WTC11 (cell line): ENCODE data around the gene INPP4A. TPM values are rescaled to one million over a fixed set of nuclear protein-coding genes. Genes with fewer than 3 reads are reported as not detected.

ENCODE experiments used
- ATAC-seq: fragments of 200-7000 bp; cut with Tn5 transposase; 2 replicates; pipeline ENCODE4 v1.10.0; 2021; ENCODE audit warnings: mild to moderate bottlenecking, moderate library complexity
- CTCF ChIA-PET: fragments of 300-600 bp; sonication (Branson Sonifier 250); formaldehyde crosslinking; loops from one replicate; lab custom pipeline; 2021; ENCODE audit warnings: antibody characterized with exemption; lab: Charles Lee
- POLR2A ChIA-PET: fragments of 350-600 bp; sonication (Branson Sonifier 250); formaldehyde crosslinking; loops from one replicate; lab custom pipeline; 2021; ENCODE audit warnings: antibody characterized with exemption; lab: Charles Lee
- DNase-seq: peaks from one replicate; pipeline ENCODE4 v3.0.0; 2021; ENCODE audit warnings: low spot score
- H3K27ac Mint-ChIP-seq: 2 replicates; pipeline ENCODE4 v1.8.0; 2021; ENCODE audit warnings: mixed read lengths
- H3K27me3 Mint-ChIP-seq: 2 replicates; pipeline ENCODE4 v1.8.0; 2021; ENCODE audit warnings: low read depth, mild to moderate bottlenecking, moderate library complexity, mixed read lengths
- H3K36me3 Mint-ChIP-seq: 2 replicates; pipeline ENCODE4 v1.8.0; 2021; ENCODE audit warnings: mixed read lengths
- H3K4me1 Mint-ChIP-seq: 2 replicates; pipeline ENCODE4 v1.8.0; 2022; ENCODE audit warnings: mixed read lengths
- H3K4me3 Mint-ChIP-seq: 2 replicates; pipeline ENCODE4 v1.8.0; 2021; ENCODE audit warnings: mild to moderate bottlenecking, moderate library complexity, mixed read lengths
- H3K9me3 Mint-ChIP-seq: 2 replicates; pipeline ENCODE4 v1.8.0; 2021; ENCODE audit warnings: mixed read lengths
- AFF4 ChIP-seq: sonication (generic); formaldehyde crosslinking; IDR thresholded peaks from 2 replicates; pipeline ENCODE4 v1.8.1; 2023; ENCODE audit warnings: mild to moderate bottlenecking, missing genetic modification reagents, borderline replicate concordance
- AR ChIP-seq: fragments of 250-450 bp; sonication (Bioruptor Pico); IDR thresholded peaks from 2 replicates; pipeline ENCODE4 v1.9.0; 2021; ENCODE audit warnings: mild to moderate bottlenecking
- ARID4B ChIP-seq: sonication (generic); formaldehyde crosslinking; IDR thresholded peaks from 2 replicates; pipeline ENCODE4 v1.8.0; 2023; ENCODE audit warnings: missing genetic modification reagents, mild to moderate bottlenecking, borderline replicate concordance
- ATF1 ChIP-seq: sonication (generic); formaldehyde crosslinking; IDR thresholded peaks from 2 replicates; pipeline ENCODE4 v1.8.1; 2023; ENCODE audit warnings: mild to moderate bottlenecking, moderate library complexity, missing genetic modification reagents
- ETV6 ChIP-seq: sonication (generic); formaldehyde crosslinking; IDR thresholded peaks from 2 replicates; pipeline ENCODE4 v1.8.1; 2022; ENCODE audit warnings: mild to moderate bottlenecking, missing genetic modification reagents
- KAT7 ChIP-seq: sonication (generic); formaldehyde crosslinking; IDR thresholded peaks from 2 replicates; pipeline ENCODE4 v1.8.1; 2023; ENCODE audit warnings: missing genetic modification reagents, mild to moderate bottlenecking, borderline replicate concordance
- NFATC4 ChIP-seq: fragments of 250-450 bp; sonication (Bioruptor Pico); IDR thresholded peaks from 2 replicates; pipeline ENCODE4 v1.9.0; 2021; ENCODE audit warnings: mild to moderate bottlenecking
- RORB ChIP-seq: fragments of 250-450 bp; sonication (Bioruptor Pico); IDR thresholded peaks from 2 replicates; pipeline ENCODE4 v1.9.0; 2021; ENCODE audit warnings: mild to moderate bottlenecking
- SOX15 ChIP-seq: fragments of 250-450 bp; sonication (Bioruptor Pico); IDR thresholded peaks from 2 replicates; pipeline ENCODE4 v1.9.0; 2021; ENCODE audit warnings: mild to moderate bottlenecking
- SP1 ChIP-seq: sonication (generic); formaldehyde crosslinking; conservative IDR thresholded peaks from 2 replicates; pipeline ENCODE4 v1.8.1; 2022; ENCODE audit warnings: missing genetic modification reagents
- ZNF232 ChIP-seq: sonication (generic); formaldehyde crosslinking; IDR thresholded peaks from 2 replicates; pipeline ENCODE4 v1.8.0; 2022; ENCODE audit warnings: mild to moderate bottlenecking, missing genetic modification reagents
- total RNA-seq: library from RNA; stranded (reverse); gene quantifications from 3 replicates; pipeline ENCODE4 v1.2.3, GENCODE V29; 2021
- TF ChIP-seq, protein P1 (sequence below): sonication (generic); formaldehyde crosslinking; IDR thresholded peaks from 2 replicates; pipeline ENCODE4 v1.8.0; 2022; ENCODE audit warnings: mild to moderate bottlenecking, missing genetic modification reagents
- TF ChIP-seq, protein P2 (sequence below): sonication (generic); formaldehyde crosslinking; IDR thresholded peaks from 2 replicates; pipeline ENCODE4 v1.8.0; 2022; ENCODE audit warnings: mild to moderate bottlenecking, missing genetic modification reagents
- TF ChIP-seq, protein P3 (sequence below): sonication (generic); formaldehyde crosslinking; IDR thresholded peaks from 2 replicates; pipeline ENCODE4 v1.8.1; 2023; ENCODE audit warnings: mild to moderate bottlenecking, missing genetic modification reagents, moderate library complexity
- TF ChIP-seq, protein P4 (sequence below): sonication (generic); formaldehyde crosslinking; IDR thresholded peaks from 2 replicates; pipeline ENCODE4 v1.8.1; 2023; ENCODE audit warnings: mild to moderate bottlenecking, missing genetic modification reagents
- TF ChIP-seq, protein P5 (sequence below): sonication (generic); formaldehyde crosslinking; IDR thresholded peaks from 2 replicates; pipeline ENCODE4 v1.8.1; 2022; ENCODE audit warnings: mild to moderate bottlenecking, moderate library complexity, missing genetic modification reagents

INPP4A gene
- total RNA-seq, 1 experiment from 2014 or later = 38.3 TPM

DNA sequence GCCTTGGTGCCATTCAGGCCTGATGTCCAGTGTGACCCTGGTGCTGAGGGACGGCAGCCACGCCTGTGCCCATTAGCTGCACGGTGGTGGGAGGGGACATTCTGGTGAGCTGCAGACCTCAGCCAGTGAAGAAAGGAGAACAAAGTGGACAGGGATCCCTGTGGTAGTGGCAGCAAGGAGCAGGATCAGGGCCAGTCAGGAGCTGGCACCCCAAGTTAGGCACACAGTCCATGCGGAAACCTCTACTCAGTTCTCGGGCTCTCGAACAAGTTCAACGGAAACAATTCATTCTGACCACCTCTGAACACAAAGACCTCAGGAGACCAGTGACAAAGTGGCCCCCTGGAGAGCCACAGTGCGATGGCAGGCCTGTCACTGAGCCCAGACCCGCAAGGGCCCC, 133.6 kb downstream of the INPP4A start (continued):
- TF ChIP-seq, protein P1, sequence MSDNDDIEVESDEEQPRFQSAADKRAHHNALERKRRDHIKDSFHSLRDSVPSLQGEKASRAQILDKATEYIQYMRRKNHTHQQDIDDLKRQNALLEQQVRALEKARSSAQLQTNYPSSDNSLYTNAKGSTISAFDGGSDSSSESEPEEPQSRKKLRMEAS = no peak
- TF ChIP-seq ARID4B (CRISPR knock-in tag) (no peak), RORB (CRISPR knock-in tag) (no peak), ZNF232 (no peak), AFF4 (CRISPR knock-in tag) (no peak), SP1 (no peak)
- TF ChIP-seq, protein P2, sequence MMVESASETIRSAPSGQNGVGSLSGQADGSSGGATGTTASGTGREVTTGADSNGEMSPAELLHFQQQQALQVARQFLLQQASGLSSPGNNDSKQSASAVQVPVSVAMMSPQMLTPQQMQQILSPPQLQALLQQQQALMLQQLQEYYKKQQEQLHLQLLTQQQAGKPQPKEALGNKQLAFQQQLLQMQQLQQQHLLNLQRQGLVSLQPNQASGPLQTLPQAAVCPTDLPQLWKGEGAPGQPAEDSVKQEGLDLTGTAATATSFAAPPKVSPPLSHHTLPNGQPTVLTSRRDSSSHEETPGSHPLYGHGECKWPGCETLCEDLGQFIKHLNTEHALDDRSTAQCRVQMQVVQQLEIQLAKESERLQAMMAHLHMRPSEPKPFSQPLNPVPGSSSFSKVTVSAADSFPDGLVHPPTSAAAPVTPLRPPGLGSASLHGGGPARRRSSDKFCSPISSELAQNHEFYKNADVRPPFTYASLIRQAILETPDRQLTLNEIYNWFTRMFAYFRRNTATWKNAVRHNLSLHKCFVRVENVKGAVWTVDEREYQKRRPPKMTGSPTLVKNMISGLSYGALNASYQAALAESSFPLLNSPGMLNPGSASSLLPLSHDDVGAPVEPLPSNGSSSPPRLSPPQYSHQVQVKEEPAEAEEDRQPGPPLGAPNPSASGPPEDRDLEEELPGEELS (CRISPR knock-in tag) = no peak
- TF ChIP-seq, protein P3, sequence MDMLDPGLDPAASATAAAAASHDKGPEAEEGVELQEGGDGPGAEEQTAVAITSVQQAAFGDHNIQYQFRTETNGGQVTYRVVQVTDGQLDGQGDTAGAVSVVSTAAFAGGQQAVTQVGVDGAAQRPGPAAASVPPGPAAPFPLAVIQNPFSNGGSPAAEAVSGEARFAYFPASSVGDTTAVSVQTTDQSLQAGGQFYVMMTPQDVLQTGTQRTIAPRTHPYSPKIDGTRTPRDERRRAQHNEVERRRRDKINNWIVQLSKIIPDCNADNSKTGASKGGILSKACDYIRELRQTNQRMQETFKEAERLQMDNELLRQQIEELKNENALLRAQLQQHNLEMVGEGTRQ (CRISPR knock-in tag) = no peak
- TF ChIP-seq, all 79 proteins: peak for 0

- Mint-ChIP-seq H3K36me3 (peaks cover 15% of the 10 kb centered on the region; the same call in 1 of the 2 replicates), H3K27me3 (no peaks in the 10 kb centered on the region), H3K4me3 (no peak overlapping the region), H3K4me1 (no peaks in the 10 kb centered on the region), H3K9me3 (no peaks in the 10 kb centered on the region), H3K27ac (no peak overlapping the region)
- no peak for DNase-seq
- ATAC-seq = no peak
- ChIA-PET POLR2A (no interaction called here), CTCF (interaction anchor here (1.5 kb wide), 1 partner anchor 11 kb away, joined by 8 read pairs; no protein-coding TSS in a partner anchor)
- no peak for TF ChIP-seq KAT7 (CRISPR knock-in tag)
- TF ChIP-seq NFATC4 = no peak
- TF ChIP-seq, protein P4, sequence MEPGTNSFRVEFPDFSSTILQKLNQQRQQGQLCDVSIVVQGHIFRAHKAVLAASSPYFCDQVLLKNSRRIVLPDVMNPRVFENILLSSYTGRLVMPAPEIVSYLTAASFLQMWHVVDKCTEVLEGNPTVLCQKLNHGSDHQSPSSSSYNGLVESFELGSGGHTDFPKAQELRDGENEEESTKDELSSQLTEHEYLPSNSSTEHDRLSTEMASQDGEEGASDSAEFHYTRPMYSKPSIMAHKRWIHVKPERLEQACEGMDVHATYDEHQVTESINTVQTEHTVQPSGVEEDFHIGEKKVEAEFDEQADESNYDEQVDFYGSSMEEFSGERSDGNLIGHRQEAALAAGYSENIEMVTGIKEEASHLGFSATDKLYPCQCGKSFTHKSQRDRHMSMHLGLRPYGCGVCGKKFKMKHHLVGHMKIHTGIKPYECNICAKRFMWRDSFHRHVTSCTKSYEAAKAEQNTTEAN (CRISPR knock-in tag) = no peak
- TF ChIP-seq SOX15 (CRISPR knock-in tag) = no peak
- TF ChIP-seq, protein P2 (CRISPR knock-in tag) = no peak
- TF ChIP-seq AR (CRISPR knock-in tag) = no peak
- no peak for TF ChIP-seq ZNF232
- TF ChIP-seq ETV6 (CRISPR knock-in tag) = no peak
- no peak for TF ChIP-seq ATF1 (CRISPR knock-in tag)
- TF ChIP-seq, protein P5, sequence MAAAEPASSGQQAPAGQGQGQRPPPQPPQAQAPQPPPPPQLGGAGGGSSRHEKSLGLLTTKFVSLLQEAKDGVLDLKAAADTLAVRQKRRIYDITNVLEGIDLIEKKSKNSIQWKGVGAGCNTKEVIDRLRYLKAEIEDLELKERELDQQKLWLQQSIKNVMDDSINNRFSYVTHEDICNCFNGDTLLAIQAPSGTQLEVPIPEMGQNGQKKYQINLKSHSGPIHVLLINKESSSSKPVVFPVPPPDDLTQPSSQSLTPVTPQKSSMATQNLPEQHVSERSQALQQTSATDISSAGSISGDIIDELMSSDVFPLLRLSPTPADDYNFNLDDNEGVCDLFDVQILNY (CRISPR knock-in tag) = no peak
Observed at GRCh38 chr2:98579926-98580325, 135.3 kb downstream of the INPP4A start.
